Brain microvascular endothelial cell (primary cell): ENCODE measurements around the gene EVI5.

Experiments used
- DNase-seq: peaks from one replicate; pipeline ENCODE4 v3.0.0-alpha.2; 2020
- H3K27ac ChIP-seq: fragments of 250-450 bp; sonication (Bioruptor Pico); 2 replicates; pipeline ENCODE4 v1.5.1; 2020; ENCODE audit warnings: mild to moderate bottlenecking, moderate library complexity
- H3K27me3 ChIP-seq: fragments of 250-450 bp; sonication (Bioruptor Pico); replicated peaks from 2 replicates; pipeline ENCODE4 v1.5.1; 2020; ENCODE audit warnings: mild to moderate bottlenecking
- H3K36me3 ChIP-seq: fragments of 250-450 bp; sonication (Bioruptor Pico); replicated peaks from 2 replicates; pipeline ENCODE4 v1.5.1; 2020; ENCODE audit warnings: mild to moderate bottlenecking
- H3K4me3 ChIP-seq: 2 replicates; pipeline ENCODE4 v1.5.1; 2011; ENCODE audit warnings: low read depth, mild to moderate bottlenecking, control low read depth, low read length, moderate library complexity
- CTCF ChIP-seq: IDR thresholded peaks from 2 replicates; pipeline ENCODE4 v1.5.1; 2011; ENCODE audit warnings: low read depth, mild to moderate bottlenecking, moderate library complexity, low read length, control low read depth, inconsistent platforms; ENCODE audit errors: missing control alignments
- in situ Hi-C: cut with HindIII; loops from 2 replicates; pipeline ENCODE4 v1.10.0; 2017; ENCODE audit warnings: low sequenced_read_pairs, low pct_ligation_motif_present

Gene EVI5

GRCh38 chr1:92503926-92504285 is 281.0 kb downstream of the EVI5 start:
- no peak for DNase-seq
- Histone ChIP-seq H3K27me3 (no peaks in the 10 kb centered on the region), H3K36me3 (no peaks in the 10 kb centered on the region), H3K4me3 (no peak overlapping the region), H3K27ac (no peak overlapping the region)
- no peak for TF ChIP-seq CTCF
- in situ Hi-C loops, result no loop called here

- in situ Hi-C loops, result no loop called here
- no peak for TF ChIP-seq CTCF
- Histone ChIP-seq H3K27me3 (no peaks in the 10 kb centered on the region), H3K36me3 (no peaks in the 10 kb centered on the region), H3K27ac (no peak overlapping the region), H3K4me3 (no peak overlapping the region)
- no peak for DNase-seq
These were observed 281.6 kb downstream of the EVI5 start for GRCh38 chr1:92503043-92503925.

GRCh38 chr1:92502247-92502646 is 282.7 kb downstream of the EVI5 start:
- no peak for TF ChIP-seq CTCF
- Histone ChIP-seq H3K36me3 (no peaks in the 10 kb centered on the region), H3K27me3 (no peaks in the 10 kb centered on the region), H3K4me3 (no peak overlapping the region), H3K27ac (peak overlapping the region; percentile 30)
- in situ Hi-C loops, result no loop called here
- peak; percentile 54 for DNase-seq

- Histone ChIP-seq H3K27me3 (no peaks in the 10 kb centered on the region), H3K27ac (no peak overlapping the region), H3K4me3 (no peak overlapping the region), H3K36me3 (no peaks in the 10 kb centered on the region)
- in situ Hi-C loops, result no loop called here
- no peak for DNase-seq
- TF ChIP-seq CTCF, result no peak
These were observed 284.4 kb downstream of the EVI5 start for GRCh38 chr1:92500552-92500951.

- Histone ChIP-seq H3K27ac (no peak overlapping the region), H3K4me3 (no peak overlapping the region), H3K36me3 (no peaks in the 10 kb centered on the region), H3K27me3 (no peaks in the 10 kb centered on the region)
- no peak for DNase-seq
- TF ChIP-seq CTCF, result no peak
- in situ Hi-C loops, result no loop called here
These were observed 289.4 kb downstream of the EVI5 start for GRCh38 chr1:92495392-92496063.
